Spleen (tissue), 11 donors: ENCODE measurements around the gene ENGASE. TPM values are rescaled to one million over a fixed set of nuclear protein-coding genes. Genes with fewer than 3 reads are reported as not detected.

Experiments
- DNase-seq: peaks from one replicate; pipeline ENCODE4 v3.0.0-alpha.2; 2020
- H3K27ac ChIP-seq, 8 donors: fragments of 200-600 bp; sonication (generic) in 7 of 8; 1 replicate in 4 of 8; 2 replicates in 4 of 8; pipeline versions ENCODE4 v1.5.0 to v1.8.0; 2016 to 2021; ENCODE audit warnings: inconsistent platforms in 4 of 8, mild to moderate bottlenecking in 4 of 8, moderate library complexity in 1 of 8
- H3K27me3 ChIP-seq, 7 donors: fragments of 200-600 bp; sonication (generic) in 6 of 7; replicated peaks in 1 of 7; 1 replicate in 4 of 7; 2 replicates in 3 of 7; pipeline versions ENCODE4 v1.5.0 to v1.8.0; 2016 to 2021; ENCODE audit warnings: inconsistent platforms in 3 of 7, mild to moderate bottlenecking in 1 of 7
- H3K36me3 ChIP-seq, 6 donors: fragments of 200-600 bp; sonication (generic) in 5 of 6; 1 replicate in 4 of 6; 2 replicates in 2 of 6; pipeline versions ENCODE4 v1.5.0 to v1.8.0; 2016 to 2021; ENCODE audit warnings: inconsistent platforms in 2 of 6
- H3K4me1 ChIP-seq, 6 donors: fragments of 200-600 bp; sonication (generic) in 5 of 6; 1 replicate in 3 of 6; 2 replicates in 3 of 6; pipeline versions ENCODE4 v1.5.0 to v1.8.0; 2016 to 2021; ENCODE audit warnings: inconsistent platforms in 3 of 6
- H3K4me3 ChIP-seq, 8 donors: fragments of 200-600 bp; sonication (generic) in 7 of 8; 1 replicate in 4 of 8; 2 replicates in 4 of 8; pipeline versions ENCODE4 v1.5.0 to v1.8.0; 2016 to 2021; ENCODE audit warnings: inconsistent platforms in 4 of 8, mild to moderate bottlenecking in 4 of 8, moderate library complexity in 2 of 8
- H3K9me3 ChIP-seq, 8 donors: fragments of 200-600 bp; sonication (generic) in 7 of 8; 1 replicate in 4 of 8; 2 replicates in 4 of 8; pipeline versions ENCODE4 v1.5.0 to v1.8.0; 2016 to 2021; ENCODE audit warnings: inconsistent platforms in 4 of 8
- POLR2A ChIP-seq, 3 donors: fragments of 450-650 bp; IDR thresholded peaks; one replicate each; pipeline ENCODE4 v1.5.1; 2017; ENCODE audit warnings: antibody characterized with exemption in 3 of 3, mild to moderate bottlenecking in 1 of 3
- POLR2AphosphoS5 ChIP-seq, 3 donors: sonication (generic); formaldehyde crosslinking; IDR thresholded peaks; one replicate each; pipeline ENCODE4 v1.5.1; 2017; ENCODE audit warnings: antibody characterized with exemption in 3 of 3
- WGBS, 5 donors: extraction: QIAGEN DNeasy Blood & Tissue Kit in 3 of 5; methylation state at CpG; one replicate each; pipeline versions ENCODE4 v1.1.5 to v1.1.7; 2013 to 2018; 5-methylcytosine and 5-hydroxymethylcytosine counted together
- intact Hi-C: fragments of 100-400 bp; cut with DNase I; formaldehyde crosslinking; loops from one replicate; pipeline ENCODE4 v1.15.0; 2023; ENCODE audit warnings: low total_unique reads
- polyA plus RNA-seq, 3 donors: library from polyadenylated mRNA; stranded (reverse); fragments of 200-250 nt; gene quantifications; one replicate each; pipeline ENCODE4 v1.2.1, GENCODE V29; 2013
- total RNA-seq, 7 donors: library from RNA; depleted of rRNA in 3 of 7; stranded (reverse); fragments of >200 nt in 3 of 7; fragmentation: NEBNext Ultra II Directional in 4 of 7; extraction: Animal tissue kit (Norgen Biotek cat#: 25700) in 4 of 7; gene quantifications; one replicate each; pipeline versions ENCODE4 v1.1.0 to v1.2.1, GENCODE V29; 2016 to 2021
- TF ChIP-seq, protein P1 (sequence below), 11 experiments: fragments of 200-600 bp in 7 of 11; fragments of 450-650 bp in 4 of 11; sonication (generic) in 4 of 11; IDR thresholded peaks in 8 of 11; conservative IDR thresholded peaks in 3 of 11; 1 replicate in 7 of 11; 2 replicates in 4 of 11; pipeline versions ENCODE4 v1.4.0 to v1.8.0; 2016 to 2021; ENCODE audit warnings: antibody characterized with exemption in 11 of 11, inconsistent platforms in 4 of 11, mild to moderate bottlenecking in 1 of 11
- donor health status: healthy with polysubstance abuse.
- donor health status: DM: no; HTN: no; CAD: no; lungs with moderate emphysema.
- donor health status: DM: no; HTN: no; CAD: no.
- donor health status: Bipolar disorder and iron deficiency.
- donor health status: healthy.
- donor health status: DM: no; HTN: no; CAD: no.
- donor health status: DM: yes; HTN: yes; CAD: no.

ENGASE gene
- total and polyA plus RNA-seq, 10 donors = 25.0 to 148 (median 93.2) TPM

DNA sequence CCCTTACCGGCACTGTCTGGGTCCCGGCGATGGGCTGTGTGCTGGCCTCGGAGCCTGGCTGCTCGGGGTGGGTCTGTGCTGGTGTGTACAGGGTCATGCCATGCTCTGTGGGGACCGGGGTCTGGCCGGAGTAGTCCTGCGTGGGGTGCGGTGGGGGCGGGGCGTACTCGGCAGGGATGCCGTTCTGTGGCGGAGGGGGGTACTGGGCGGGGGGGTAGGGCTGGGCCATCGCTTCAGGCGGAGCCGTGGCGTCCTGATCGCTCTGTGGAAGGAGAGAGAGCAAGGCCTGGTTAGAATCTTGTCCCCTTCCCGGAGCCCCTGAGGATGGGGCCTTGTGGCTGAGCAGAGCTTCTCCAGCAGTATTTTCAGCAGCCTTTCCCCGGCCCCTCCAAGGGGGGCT lies 40.9 kb downstream of the ENGASE start:
- no peaks in the 10 kb centered on the region for H3K36me3 ChIP-seq
- no peak for DNase-seq
- H3K27me3 ChIP-seq = peaks cover 0 to 83% (median 6%) of the 10 kb centered on the region in 7 donors
- intact Hi-C loops = no loop called here
- 87 to 90% (median 87%) methylated on average over 21 to 22 of the region's 22 CpGs for WGBS, 5 donors
- no peaks in the 10 kb centered on the region for H3K9me3 ChIP-seq
- H3K4me1 ChIP-seq = peaks cover 0 to 14% (median 9%) of the 10 kb centered on the region in 6 donors
- TF ChIP-seq, protein P1, sequence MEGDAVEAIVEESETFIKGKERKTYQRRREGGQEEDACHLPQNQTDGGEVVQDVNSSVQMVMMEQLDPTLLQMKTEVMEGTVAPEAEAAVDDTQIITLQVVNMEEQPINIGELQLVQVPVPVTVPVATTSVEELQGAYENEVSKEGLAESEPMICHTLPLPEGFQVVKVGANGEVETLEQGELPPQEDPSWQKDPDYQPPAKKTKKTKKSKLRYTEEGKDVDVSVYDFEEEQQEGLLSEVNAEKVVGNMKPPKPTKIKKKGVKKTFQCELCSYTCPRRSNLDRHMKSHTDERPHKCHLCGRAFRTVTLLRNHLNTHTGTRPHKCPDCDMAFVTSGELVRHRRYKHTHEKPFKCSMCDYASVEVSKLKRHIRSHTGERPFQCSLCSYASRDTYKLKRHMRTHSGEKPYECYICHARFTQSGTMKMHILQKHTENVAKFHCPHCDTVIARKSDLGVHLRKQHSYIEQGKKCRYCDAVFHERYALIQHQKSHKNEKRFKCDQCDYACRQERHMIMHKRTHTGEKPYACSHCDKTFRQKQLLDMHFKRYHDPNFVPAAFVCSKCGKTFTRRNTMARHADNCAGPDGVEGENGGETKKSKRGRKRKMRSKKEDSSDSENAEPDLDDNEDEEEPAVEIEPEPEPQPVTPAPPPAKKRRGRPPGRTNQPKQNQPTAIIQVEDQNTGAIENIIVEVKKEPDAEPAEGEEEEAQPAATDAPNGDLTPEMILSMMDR (IDR thresholded peaks at IDR 0.05 in 8 of 11, conservative IDR thresholded peaks at IDR 0.05 in 3 of 11) = no peak
- TF ChIP-seq POLR2A (IDR thresholded peaks at IDR 0.05) (no peak), POLR2AphosphoS5 (IDR thresholded peaks at IDR 0.05) (no peak)
- H3K27ac ChIP-seq = no peak overlapping the region
- no peak overlapping the region for H3K4me3 ChIP-seq

DNA sequence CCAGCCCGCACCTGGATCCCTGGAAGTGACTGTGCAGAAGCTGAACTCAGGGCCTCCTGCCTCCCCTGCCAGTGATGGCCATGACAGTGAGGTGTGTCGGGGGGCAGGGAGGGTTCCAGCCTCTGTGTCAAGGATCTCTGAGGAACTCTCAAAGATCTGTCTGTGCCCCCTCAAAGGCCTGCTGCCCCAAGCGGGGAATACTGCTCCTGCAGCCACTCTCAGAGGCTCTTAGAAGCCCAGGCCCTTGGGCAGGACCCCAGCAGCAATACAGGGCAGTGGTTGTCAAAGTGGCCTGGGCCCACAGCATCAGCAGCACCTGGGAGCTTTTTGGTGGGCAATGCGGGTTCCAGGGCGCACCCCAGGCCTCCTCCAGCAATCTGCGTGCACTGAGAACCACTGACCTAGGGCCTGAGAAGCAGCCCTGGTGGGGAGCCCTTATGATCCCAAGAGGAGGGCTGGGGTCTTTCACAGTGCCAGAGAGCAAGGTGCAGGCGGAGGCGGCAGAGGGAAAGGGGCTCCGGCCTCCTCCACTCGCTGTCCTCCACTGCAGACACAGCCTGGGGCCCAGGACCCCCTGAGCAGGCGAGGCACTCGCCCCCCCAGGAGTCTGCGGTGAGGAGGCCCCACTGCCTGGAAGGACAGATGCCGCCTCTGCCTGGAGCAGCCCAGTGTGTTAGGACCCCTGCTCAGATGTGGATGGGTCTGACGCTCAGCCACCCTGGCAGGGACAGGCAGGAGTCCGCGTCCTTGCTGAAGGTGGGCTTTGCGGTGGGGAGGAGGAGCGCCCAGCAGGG lies 42.1 kb downstream of the ENGASE start:
- no peak for DNase-seq
- intact Hi-C loops = no loop called here
- WGBS, 5 donors = 84 to 95% (median 90%) methylated on average over 12 to 19 of the region's 19 CpGs

GRCh38 chr17:79117905-79118487 lies 43.4 kb downstream of the ENGASE start:
- H3K27me3 ChIP-seq = peaks cover 0 to 66% (median 6%) of the 10 kb centered on the region in 7 donors
- intact Hi-C loops = no loop called here
- H3K36me3 ChIP-seq = no peaks in the 10 kb centered on the region
- no peak overlapping the region for H3K27ac ChIP-seq
- TF ChIP-seq POLR2AphosphoS5 (IDR thresholded peaks at IDR 0.05) (no peak), POLR2A (IDR thresholded peaks at IDR 0.05) (no peak)
- TF ChIP-seq, protein P1 (IDR thresholded peaks at IDR 0.05 in 8 of 11, conservative IDR thresholded peaks at IDR 0.05 in 3 of 11) = no peak
- no peak for DNase-seq
- H3K9me3 ChIP-seq = no peaks in the 10 kb centered on the region
- H3K4me3 ChIP-seq = no peak overlapping the region
- peaks cover 0 to 14% (median 9%) of the 10 kb centered on the region in 6 donors for H3K4me1 ChIP-seq
- WGBS, 5 donors = 73 to 85% (median 78%) methylated on average over 19 to 21 of the region's 21 CpGs

More for the DNA sequence above, 42.1 kb downstream of the ENGASE start:
- Histone ChIP-seq H3K36me3 (no peaks in the 10 kb centered on the region), H3K9me3 (no peaks in the 10 kb centered on the region), H3K4me1 (peaks cover 0 to 14% (median 9%) of the 10 kb centered on the region in 6 donors), H3K27me3 (peaks cover 0 to 73% (median 6%) of the 10 kb centered on the region in 7 donors), H3K27ac (no peak overlapping the region), H3K4me3 (no peak overlapping the region)
- no peak for TF ChIP-seq POLR2A (IDR thresholded peaks at IDR 0.05)
- TF ChIP-seq POLR2AphosphoS5 (IDR thresholded peaks at IDR 0.05) = no peak
- TF ChIP-seq, protein P1 (IDR thresholded peaks at IDR 0.05 in 8 of 11, conservative IDR thresholded peaks at IDR 0.05 in 3 of 11) = no peak

GRCh38 chr17:79118924-79119323 lies 44.3 kb downstream of the ENGASE start:
- 78 to 95% (median 85%) methylated on average over 4 of the region's 4 CpGs for WGBS, 5 donors
- TF ChIP-seq POLR2A (IDR thresholded peaks at IDR 0.05) (no peak), POLR2AphosphoS5 (IDR thresholded peaks at IDR 0.05) (no peak)
- TF ChIP-seq, protein P1 (IDR thresholded peaks at IDR 0.05 in 8 of 11, conservative IDR thresholded peaks at IDR 0.05 in 3 of 11) = no peak
- Histone ChIP-seq H3K9me3 (no peaks in the 10 kb centered on the region), H3K4me3 (no peak overlapping the region), H3K36me3 (no peaks in the 10 kb centered on the region), H3K27ac (no peak overlapping the region), H3K4me1 (peaks cover 0 to 14% (median 9%) of the 10 kb centered on the region in 6 donors), H3K27me3 (peaks cover 0 to 63% (median 6%) of the 10 kb centered on the region in 7 donors)
- no peak for DNase-seq
- intact Hi-C loops = no loop called here
